22Rv1 (cell line): ENCODE measurements around the gene CYTL1.

ENCODE experiments used
- ZFX ChIP-seq: fragments of 450-650 bp; IDR thresholded peaks from 2 replicates; pipeline ENCODE4 v1.6.1; 2017; ENCODE audit warnings: antibody characterized with exemption, borderline replicate concordance
- TF ChIP-seq, protein P1 (sequence below): fragments of 450-650 bp; IDR thresholded peaks from 2 replicates; pipeline ENCODE4 v1.5.1; 2017; ENCODE audit warnings: mild to moderate bottlenecking

DNA sequence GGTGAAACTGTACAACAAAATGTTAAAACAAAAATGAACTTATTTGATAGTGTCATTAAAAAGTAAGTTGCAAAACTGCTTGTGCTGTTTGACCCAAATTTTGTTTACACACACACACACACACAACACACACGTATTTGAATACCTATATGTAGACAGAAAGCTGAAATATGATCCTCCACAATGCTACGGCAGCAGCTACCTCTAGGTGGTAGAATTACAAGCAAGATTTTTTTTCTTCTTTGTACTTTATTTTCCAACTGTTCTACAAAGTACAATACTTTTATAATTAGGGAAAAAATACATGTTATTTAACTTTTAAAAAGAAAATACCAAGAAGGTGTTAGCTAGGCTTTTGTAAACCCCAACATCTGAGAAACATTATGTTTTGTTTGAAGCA, 1.2 kb downstream of the CYTL1 start:
- TF ChIP-seq, protein P1, sequence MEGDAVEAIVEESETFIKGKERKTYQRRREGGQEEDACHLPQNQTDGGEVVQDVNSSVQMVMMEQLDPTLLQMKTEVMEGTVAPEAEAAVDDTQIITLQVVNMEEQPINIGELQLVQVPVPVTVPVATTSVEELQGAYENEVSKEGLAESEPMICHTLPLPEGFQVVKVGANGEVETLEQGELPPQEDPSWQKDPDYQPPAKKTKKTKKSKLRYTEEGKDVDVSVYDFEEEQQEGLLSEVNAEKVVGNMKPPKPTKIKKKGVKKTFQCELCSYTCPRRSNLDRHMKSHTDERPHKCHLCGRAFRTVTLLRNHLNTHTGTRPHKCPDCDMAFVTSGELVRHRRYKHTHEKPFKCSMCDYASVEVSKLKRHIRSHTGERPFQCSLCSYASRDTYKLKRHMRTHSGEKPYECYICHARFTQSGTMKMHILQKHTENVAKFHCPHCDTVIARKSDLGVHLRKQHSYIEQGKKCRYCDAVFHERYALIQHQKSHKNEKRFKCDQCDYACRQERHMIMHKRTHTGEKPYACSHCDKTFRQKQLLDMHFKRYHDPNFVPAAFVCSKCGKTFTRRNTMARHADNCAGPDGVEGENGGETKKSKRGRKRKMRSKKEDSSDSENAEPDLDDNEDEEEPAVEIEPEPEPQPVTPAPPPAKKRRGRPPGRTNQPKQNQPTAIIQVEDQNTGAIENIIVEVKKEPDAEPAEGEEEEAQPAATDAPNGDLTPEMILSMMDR: no peak
- TF ChIP-seq ZFX: no peak
